ENCODE measurements around the gene TMEM259. TPM values are rescaled to one million over a fixed set of nuclear protein-coding genes. Genes with fewer than 3 reads are reported as not detected.

The TMEM259 gene
- total and polyA plus RNA-seq, 2 experiments from 2014 or later: 82.8 to 196 TPM

GRCh38 chr19:990746-991145 lies 30.2 kb downstream of the TMEM259 start:
- no peaks in the 10 kb centered on the region for H3K27me3 ChIP-seq (ENCODE audit: insufficient read depth)
- H3K4me3 ChIP-seq: no peak overlapping the region
- Mint-ChIP-seq H3K9me3 (no peaks in the 10 kb centered on the region), H3K27ac (no peak overlapping the region), H3K27me3 (ENCODE audit: insufficient read depth, low read depth, poor library complexity) (peaks cover 9% of the 10 kb centered on the region), H3K36me3 (ENCODE audit: low read depth) (peaks cover 40% of the 10 kb centered on the region), H3K4me3 (no peak overlapping the region), H3K4me1 (peaks cover 3% of the 10 kb centered on the region; the same call in 1 of the 3 replicates)
- TF ChIP-seq, protein P1, sequence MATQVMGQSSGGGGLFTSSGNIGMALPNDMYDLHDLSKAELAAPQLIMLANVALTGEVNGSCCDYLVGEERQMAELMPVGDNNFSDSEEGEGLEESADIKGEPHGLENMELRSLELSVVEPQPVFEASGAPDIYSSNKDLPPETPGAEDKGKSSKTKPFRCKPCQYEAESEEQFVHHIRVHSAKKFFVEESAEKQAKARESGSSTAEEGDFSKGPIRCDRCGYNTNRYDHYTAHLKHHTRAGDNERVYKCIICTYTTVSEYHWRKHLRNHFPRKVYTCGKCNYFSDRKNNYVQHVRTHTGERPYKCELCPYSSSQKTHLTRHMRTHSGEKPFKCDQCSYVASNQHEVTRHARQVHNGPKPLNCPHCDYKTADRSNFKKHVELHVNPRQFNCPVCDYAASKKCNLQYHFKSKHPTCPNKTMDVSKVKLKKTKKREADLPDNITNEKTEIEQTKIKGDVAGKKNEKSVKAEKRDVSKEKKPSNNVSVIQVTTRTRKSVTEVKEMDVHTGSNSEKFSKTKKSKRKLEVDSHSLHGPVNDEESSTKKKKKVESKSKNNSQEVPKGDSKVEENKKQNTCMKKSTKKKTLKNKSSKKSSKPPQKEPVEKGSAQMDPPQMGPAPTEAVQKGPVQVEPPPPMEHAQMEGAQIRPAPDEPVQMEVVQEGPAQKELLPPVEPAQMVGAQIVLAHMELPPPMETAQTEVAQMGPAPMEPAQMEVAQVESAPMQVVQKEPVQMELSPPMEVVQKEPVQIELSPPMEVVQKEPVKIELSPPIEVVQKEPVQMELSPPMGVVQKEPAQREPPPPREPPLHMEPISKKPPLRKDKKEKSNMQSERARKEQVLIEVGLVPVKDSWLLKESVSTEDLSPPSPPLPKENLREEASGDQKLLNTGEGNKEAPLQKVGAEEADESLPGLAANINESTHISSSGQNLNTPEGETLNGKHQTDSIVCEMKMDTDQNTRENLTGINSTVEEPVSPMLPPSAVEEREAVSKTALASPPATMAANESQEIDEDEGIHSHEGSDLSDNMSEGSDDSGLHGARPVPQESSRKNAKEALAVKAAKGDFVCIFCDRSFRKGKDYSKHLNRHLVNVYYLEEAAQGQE (IDR thresholded peaks at IDR 0.05; ENCODE audit: unreplicated experiment): no peak
- TF ChIP-seq JUNB (IDR thresholded peaks at IDR 0.05; ENCODE audit: unreplicated experiment): no peak
- TF ChIP-seq, protein P2, sequence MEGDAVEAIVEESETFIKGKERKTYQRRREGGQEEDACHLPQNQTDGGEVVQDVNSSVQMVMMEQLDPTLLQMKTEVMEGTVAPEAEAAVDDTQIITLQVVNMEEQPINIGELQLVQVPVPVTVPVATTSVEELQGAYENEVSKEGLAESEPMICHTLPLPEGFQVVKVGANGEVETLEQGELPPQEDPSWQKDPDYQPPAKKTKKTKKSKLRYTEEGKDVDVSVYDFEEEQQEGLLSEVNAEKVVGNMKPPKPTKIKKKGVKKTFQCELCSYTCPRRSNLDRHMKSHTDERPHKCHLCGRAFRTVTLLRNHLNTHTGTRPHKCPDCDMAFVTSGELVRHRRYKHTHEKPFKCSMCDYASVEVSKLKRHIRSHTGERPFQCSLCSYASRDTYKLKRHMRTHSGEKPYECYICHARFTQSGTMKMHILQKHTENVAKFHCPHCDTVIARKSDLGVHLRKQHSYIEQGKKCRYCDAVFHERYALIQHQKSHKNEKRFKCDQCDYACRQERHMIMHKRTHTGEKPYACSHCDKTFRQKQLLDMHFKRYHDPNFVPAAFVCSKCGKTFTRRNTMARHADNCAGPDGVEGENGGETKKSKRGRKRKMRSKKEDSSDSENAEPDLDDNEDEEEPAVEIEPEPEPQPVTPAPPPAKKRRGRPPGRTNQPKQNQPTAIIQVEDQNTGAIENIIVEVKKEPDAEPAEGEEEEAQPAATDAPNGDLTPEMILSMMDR (conservative IDR thresholded peaks at IDR 0.05; ENCODE audit: low read depth in 2 of 2): no peak
- TF ChIP-seq STAT1 (IDR thresholded peaks at IDR 0.05; ENCODE audit: unreplicated experiment): no peak
- TF ChIP-seq, protein P3, sequence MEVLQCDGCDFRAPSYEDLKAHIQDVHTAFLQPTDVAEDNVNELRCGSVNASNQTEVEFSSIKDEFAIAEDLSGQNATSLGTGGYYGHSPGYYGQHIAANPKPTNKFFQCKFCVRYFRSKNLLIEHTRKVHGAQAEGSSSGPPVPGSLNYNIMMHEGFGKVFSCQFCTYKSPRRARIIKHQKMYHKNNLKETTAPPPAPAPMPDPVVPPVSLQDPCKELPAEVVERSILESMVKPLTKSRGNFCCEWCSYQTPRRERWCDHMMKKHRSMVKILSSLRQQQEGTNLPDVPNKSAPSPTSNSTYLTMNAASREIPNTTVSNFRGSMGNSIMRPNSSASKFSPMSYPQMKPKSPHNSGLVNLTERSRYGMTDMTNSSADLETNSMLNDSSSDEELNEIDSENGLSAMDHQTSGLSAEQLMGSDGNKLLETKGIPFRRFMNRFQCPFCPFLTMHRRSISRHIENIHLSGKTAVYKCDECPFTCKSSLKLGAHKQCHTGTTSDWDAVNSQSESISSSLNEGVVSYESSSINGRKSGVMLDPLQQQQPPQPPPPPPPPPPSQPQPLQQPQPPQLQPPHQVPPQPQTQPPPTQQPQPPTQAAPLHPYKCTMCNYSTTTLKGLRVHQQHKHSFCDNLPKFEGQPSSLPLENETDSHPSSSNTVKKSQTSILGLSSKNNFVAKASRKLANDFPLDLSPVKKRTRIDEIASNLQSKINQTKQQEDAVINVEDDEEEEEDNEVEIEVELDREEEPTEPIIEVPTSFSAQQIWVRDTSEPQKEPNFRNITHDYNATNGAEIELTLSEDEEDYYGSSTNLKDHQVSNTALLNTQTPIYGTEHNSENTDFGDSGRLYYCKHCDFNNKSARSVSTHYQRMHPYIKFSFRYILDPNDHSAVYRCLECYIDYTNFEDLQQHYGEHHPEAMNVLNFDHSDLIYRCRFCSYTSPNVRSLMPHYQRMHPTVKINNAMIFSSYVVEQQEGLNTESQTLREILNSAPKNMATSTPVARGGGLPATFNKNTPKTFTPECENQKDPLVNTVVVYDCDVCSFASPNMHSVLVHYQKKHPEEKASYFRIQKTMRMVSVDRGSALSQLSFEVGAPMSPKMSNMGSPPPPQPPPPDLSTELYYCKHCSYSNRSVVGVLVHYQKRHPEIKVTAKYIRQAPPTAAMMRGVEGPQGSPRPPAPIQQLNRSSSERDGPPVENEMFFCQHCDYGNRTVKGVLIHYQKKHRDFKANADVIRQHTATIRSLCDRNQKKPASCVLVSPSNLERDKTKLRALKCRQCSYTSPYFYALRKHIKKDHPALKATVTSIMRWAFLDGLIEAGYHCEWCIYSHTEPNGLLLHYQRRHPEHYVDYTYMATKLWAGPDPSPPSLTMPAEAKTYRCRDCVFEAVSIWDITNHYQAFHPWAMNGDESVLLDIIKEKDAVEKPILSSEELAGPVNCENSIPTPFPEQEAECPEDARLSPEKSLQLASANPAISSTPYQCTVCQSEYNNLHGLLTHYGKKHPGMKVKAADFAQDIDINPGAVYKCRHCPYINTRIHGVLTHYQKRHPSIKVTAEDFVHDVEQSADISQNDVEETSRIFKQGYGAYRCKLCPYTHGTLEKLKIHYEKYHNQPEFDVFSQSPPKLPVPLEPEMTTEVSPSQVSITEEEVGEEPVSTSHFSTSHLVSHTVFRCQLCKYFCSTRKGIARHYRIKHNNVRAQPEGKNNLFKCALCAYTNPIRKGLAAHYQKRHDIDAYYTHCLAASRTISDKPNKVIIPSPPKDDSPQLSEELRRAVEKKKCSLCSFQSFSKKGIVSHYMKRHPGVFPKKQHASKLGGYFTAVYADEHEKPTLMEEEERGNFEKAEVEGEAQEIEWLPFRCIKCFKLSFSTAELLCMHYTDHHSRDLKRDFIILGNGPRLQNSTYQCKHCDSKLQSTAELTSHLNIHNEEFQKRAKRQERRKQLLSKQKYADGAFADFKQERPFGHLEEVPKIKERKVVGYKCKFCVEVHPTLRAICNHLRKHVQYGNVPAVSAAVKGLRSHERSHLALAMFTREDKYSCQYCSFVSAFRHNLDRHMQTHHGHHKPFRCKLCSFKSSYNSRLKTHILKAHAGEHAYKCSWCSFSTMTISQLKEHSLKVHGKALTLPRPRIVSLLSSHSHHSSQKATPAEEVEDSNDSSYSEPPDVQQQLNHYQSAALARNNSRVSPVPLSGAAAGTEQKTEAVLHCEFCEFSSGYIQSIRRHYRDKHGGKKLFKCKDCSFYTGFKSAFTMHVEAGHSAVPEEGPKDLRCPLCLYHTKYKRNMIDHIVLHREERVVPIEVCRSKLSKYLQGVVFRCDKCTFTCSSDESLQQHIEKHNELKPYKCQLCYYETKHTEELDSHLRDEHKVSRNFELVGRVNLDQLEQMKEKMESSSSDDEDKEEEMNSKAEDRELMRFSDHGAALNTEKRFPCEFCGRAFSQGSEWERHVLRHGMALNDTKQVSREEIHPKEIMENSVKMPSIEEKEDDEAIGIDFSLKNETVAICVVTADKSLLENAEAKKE (CRISPR knock-in tag; IDR thresholded peaks at IDR 0.05): no peak
- no peak overlapping the region for H3K27ac ChIP-seq (ENCODE audit: low read depth)
- no peaks in the 10 kb centered on the region for H3K79me2 ChIP-seq (replicated peaks; ENCODE audit: insufficient read depth)
- peaks cover 5% of the 10 kb centered on the region; the same call in 1 of the 2 replicates for H3K36me3 ChIP-seq (ENCODE audit: insufficient read depth)
- no peak overlapping the region for H2AFZ ChIP-seq
- ATAC-seq (no peak), DNase-seq (ENCODE audit: low spot score) (no peak)
- no peaks in the 10 kb centered on the region for H3K9me2 ChIP-seq (ENCODE audit: insufficient read depth)
- no peak overlapping the region for H3K4me2 ChIP-seq
- peaks cover 1% of the 10 kb centered on the region; the same call in 1 of the 2 replicates for H4K20me1 ChIP-seq (replicated peaks; ENCODE audit: insufficient read depth)
- no peaks in the 10 kb centered on the region for H3K4me1 ChIP-seq (ENCODE audit: insufficient read depth)
- H3F3A ChIP-seq (replicated peaks; ENCODE audit: low read depth): peaks cover 22% of the 10 kb centered on the region

Data from GM23338 (cell line).